Upper lobe of left lung (tissue), 4 donors: ENCODE measurements around the gene MISP3.

ENCODE experiments used
- EP300 ChIP-seq, 4 donors: sonication (generic); formaldehyde crosslinking; IDR thresholded peaks; one replicate each; pipeline ENCODE4 v1.5.1; 2017; ENCODE audit warnings: antibody characterized with exemption in 4 of 4, control low read depth in 2 of 4
- POLR2A ChIP-seq, 4 donors: fragments of 450-650 bp; IDR thresholded peaks; one replicate each; pipeline ENCODE4 v1.5.1; 2016 to 2017; ENCODE audit warnings: antibody characterized with exemption in 4 of 4, mild to moderate bottlenecking in 2 of 4
- TF ChIP-seq, protein P1 (sequence below), 6 experiments: fragments of 450-650 bp in 4 of 6; fragments of 200-600 bp in 2 of 6; sonication (generic) in 2 of 6; IDR thresholded peaks; one replicate each; pipeline ENCODE4 v1.5.1; 2016 to 2019; ENCODE audit warnings: antibody characterized with exemption in 6 of 6

DNA sequence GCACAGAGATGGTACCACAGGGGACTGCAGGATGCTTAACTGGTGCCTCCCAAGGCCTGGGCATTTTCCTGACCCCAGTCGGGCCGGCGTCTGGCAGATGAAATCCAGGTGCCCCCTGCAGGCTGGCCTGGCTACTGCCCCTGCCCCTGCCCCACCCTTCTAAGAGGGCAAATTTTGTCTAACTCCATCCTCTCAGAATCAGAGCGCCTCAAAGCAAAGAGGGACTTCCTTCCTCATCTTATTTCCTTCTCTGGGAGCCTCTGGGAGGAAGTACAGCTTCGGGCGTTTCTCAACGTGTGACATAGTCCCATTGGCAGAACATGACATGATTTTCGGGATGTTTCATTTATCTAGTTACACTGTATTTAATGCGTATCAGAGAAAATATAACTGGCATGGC is 42.3 kb downstream of the MISP3 start:
- TF ChIP-seq EP300 (IDR thresholded peaks at IDR 0.05) (no peak), POLR2A (IDR thresholded peaks at IDR 0.05) (no peak)
- TF ChIP-seq, protein P1, sequence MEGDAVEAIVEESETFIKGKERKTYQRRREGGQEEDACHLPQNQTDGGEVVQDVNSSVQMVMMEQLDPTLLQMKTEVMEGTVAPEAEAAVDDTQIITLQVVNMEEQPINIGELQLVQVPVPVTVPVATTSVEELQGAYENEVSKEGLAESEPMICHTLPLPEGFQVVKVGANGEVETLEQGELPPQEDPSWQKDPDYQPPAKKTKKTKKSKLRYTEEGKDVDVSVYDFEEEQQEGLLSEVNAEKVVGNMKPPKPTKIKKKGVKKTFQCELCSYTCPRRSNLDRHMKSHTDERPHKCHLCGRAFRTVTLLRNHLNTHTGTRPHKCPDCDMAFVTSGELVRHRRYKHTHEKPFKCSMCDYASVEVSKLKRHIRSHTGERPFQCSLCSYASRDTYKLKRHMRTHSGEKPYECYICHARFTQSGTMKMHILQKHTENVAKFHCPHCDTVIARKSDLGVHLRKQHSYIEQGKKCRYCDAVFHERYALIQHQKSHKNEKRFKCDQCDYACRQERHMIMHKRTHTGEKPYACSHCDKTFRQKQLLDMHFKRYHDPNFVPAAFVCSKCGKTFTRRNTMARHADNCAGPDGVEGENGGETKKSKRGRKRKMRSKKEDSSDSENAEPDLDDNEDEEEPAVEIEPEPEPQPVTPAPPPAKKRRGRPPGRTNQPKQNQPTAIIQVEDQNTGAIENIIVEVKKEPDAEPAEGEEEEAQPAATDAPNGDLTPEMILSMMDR (IDR thresholded peaks at IDR 0.05): peak; percentile 54 to 62 (median 58)
